ENCODE results near the gene C11orf71. TPM values are rescaled to one million over a fixed set of nuclear protein-coding genes. Genes with fewer than 3 reads are reported as not detected.

Gene C11orf71
- total RNA-seq, 4 donors from 2014 or later, result 3.2 to 5.7 (median 4.8) TPM

- Histone ChIP-seq H3K27ac (peak overlapping the region in 1 of 2 donors; percentile 7), H3K36me3 (no peaks in the 10 kb centered on the region), H3K9me3 (no peaks in the 10 kb centered on the region), H3K4me3 (no peak overlapping the region), H3K4me1 (peaks cover 0 to 4% of the 10 kb centered on the region in 2 donors), H3K27me3 (no peaks in the 10 kb centered on the region)
- intact Hi-C loops (cut with DNase I; ENCODE audit: low total_unique reads), result no loop called here
- no peak for DNase-seq
- TF ChIP-seq CTCF (IDR thresholded peaks at IDR 0.05), result no peak
- no peak for TF ChIP-seq POLR2A (IDR thresholded peaks at IDR 0.05)
These were observed 42.2 kb upstream of the C11orf71 start for GRCh38 chr11:114442536-114442935.

GRCh38 chr11:114441921-114442320 is 41.6 kb upstream of the C11orf71 start:
- DNase-seq, result no peak
- no peaks in the 10 kb centered on the region for H3K27me3 ChIP-seq
- H3K36me3 ChIP-seq, result no peaks in the 10 kb centered on the region
- H3K9me3 ChIP-seq, result no peaks in the 10 kb centered on the region
- no peak for TF ChIP-seq CTCF (IDR thresholded peaks at IDR 0.05)
- no peak for TF ChIP-seq POLR2A (IDR thresholded peaks at IDR 0.05)
- intact Hi-C loops (cut with DNase I; ENCODE audit: low total_unique reads), result no loop called here
- peaks cover 0 to 4% of the 10 kb centered on the region in 2 donors for H3K4me1 ChIP-seq
- no peak overlapping the region for H3K4me3 ChIP-seq
- peak overlapping the region; percentile 5 to 88 for H3K27ac ChIP-seq

GRCh38 chr11:114440971-114441763 is 40.9 kb upstream of the C11orf71 start:
- Histone ChIP-seq H3K27ac (peak overlapping the region; percentile 83 to 88), H3K27me3 (no peaks in the 10 kb centered on the region), H3K9me3 (no peaks in the 10 kb centered on the region), H3K4me3 (peak overlapping the region; percentile 75 to 83), H3K36me3 (no peaks in the 10 kb centered on the region), H3K4me1 (peaks cover 0 to 4% of the 10 kb centered on the region in 2 donors)
- no peak for DNase-seq
- intact Hi-C loops (cut with DNase I; ENCODE audit: low total_unique reads), result no loop called here
- TF ChIP-seq CTCF (IDR thresholded peaks at IDR 0.05) (no peak), POLR2A (IDR thresholded peaks at IDR 0.05) (no peak)

GRCh38 chr11:114440121-114440860 is 40.0 kb upstream of the C11orf71 start:
- Histone ChIP-seq H3K27me3 (no peaks in the 10 kb centered on the region), H3K4me3 (peak overlapping the region; percentile 75 to 83), H3K4me1 (peaks cover 0 to 4% of the 10 kb centered on the region in 2 donors), H3K9me3 (no peaks in the 10 kb centered on the region), H3K36me3 (no peaks in the 10 kb centered on the region), H3K27ac (peak overlapping the region; percentile 83 to 88)
- TF ChIP-seq POLR2A (IDR thresholded peaks at IDR 0.05), result no peak
- TF ChIP-seq CTCF (IDR thresholded peaks at IDR 0.05), result no peak
- no peak for DNase-seq
- intact Hi-C loops (cut with DNase I; ENCODE audit: low total_unique reads), result no loop called here

All from uterus (tissue), 4 donors.